Motor neuron (in vitro differentiated cells): ENCODE results near the gene TOLLIP. TPM values are rescaled to one million over a fixed set of nuclear protein-coding genes. Genes with fewer than 3 reads are reported as not detected.

ENCODE experiments used
- ATAC-seq, 8 experiments: fragments of 200-7000 bp; cut with Tn5 transposase; replicated peaks in 6 of 8; 2 replicates each; pipeline ENCODE4 v1.8.0; 2021; ENCODE audit warnings: mild to moderate bottlenecking in 8 of 8, moderate library complexity in 8 of 8
- H3K27ac ChIP-seq, 2 donors: fragments of 250-450 bp; sonication (Bioruptor Pico); 2 replicates each; pipeline ENCODE4 v1.9.0; 2021; ENCODE audit warnings: antibody characterized with exemption in 2 of 2, mild to moderate bottlenecking in 2 of 2, moderate library complexity in 1 of 2
- H3K4me1 ChIP-seq, 2 donors: fragments of 250-450 bp; sonication (Bioruptor Pico); replicated peaks in 1 of 2; 2 replicates each; pipeline ENCODE4 v1.6.1; 2021; ENCODE audit warnings: antibody characterized with exemption in 2 of 2, mild to moderate bottlenecking in 2 of 2, moderate library complexity in 1 of 2
- H3K4me3 ChIP-seq, 5 donors: fragments of 250-450 bp; sonication (Bioruptor Pico); 2 replicates each; pipeline ENCODE4 v1.9.0; 2021; ENCODE audit warnings: antibody characterized with exemption in 5 of 5, mild to moderate bottlenecking in 5 of 5, moderate library complexity in 4 of 5
- WGBS, 10 experiments: fragments of 450-650 bp; shearing (Covaris generic); methylation state at CpG; one replicate each; pipeline ENCODE4 v1.0.0; 2022; 5-methylcytosine and 5-hydroxymethylcytosine counted together
- in situ Hi-C, 9 experiments: fragments of 400-800 bp; cut with MboI; loops; one replicate each; pipeline ENCODE4 v1.15.0; 2021; ENCODE audit warnings: low sequenced_read_pairs in 9 of 9, low pct_unique_long_range_greater_than_20kb in 2 of 9; ENCODE audit not compliant: unreplicated experiment in 9 of 9
- total RNA-seq, 8 experiments: library from RNA; unstranded; fragments of 300-600 nt; gene quantifications; 2 replicates each; pipeline versions ENCODE4 v1.2.3 to v1.2.4, GENCODE V29; 2022

The TOLLIP gene
- total RNA-seq, 8 experiments from 2014 or later, result 11.5 to 27.5 (median 21.1) TPM

- in situ Hi-C loops, result loop anchor here in 1 of 9 experiments (25.0 kb wide), 1 partner anchor 207 kb away; no protein-coding TSS in a partner anchor
- Histone ChIP-seq H3K27ac (no peak overlapping the region), H3K4me3 (no peak overlapping the region), H3K4me1 (peaks cover 11 to 17% of the 10 kb centered on the region in 2 donors)
- WGBS, 10 experiments, result 80 to 100% (median 93%) methylated on average over 1 to 19 of the region's 27 CpGs; no CpG with 5 or more reads in 4 of the 10 experiments
- ATAC-seq, result no peak
These were observed 3.9 kb downstream of the TOLLIP start for GRCh38 chr11:1305501-1306056.

- 50 to 100% (median 89%) methylated on average over 1 to 11 of the region's 13 CpGs; no CpG with 5 or more reads in 4 of the 10 experiments for WGBS, 10 experiments
These were observed 4.4 kb downstream of the TOLLIP start for GRCh38 chr11:1305063-1305495.

GRCh38 chr11:1304380-1304779, 5.1 kb downstream of the TOLLIP start:
- ATAC-seq, result no peak
- Histone ChIP-seq H3K4me3 (no peak overlapping the region), H3K27ac (no peak overlapping the region), H3K4me1 (peaks cover 9 to 16% of the 10 kb centered on the region in 2 donors)
- in situ Hi-C loops, result loop anchor here in 1 of 9 experiments (25.0 kb wide), 1 partner anchor 208 kb away; no protein-coding TSS in a partner anchor
- WGBS, 10 experiments, result 33 to 100% (median 61%) methylated on average over 2 to 14 of the region's 14 CpGs; no CpG with 5 or more reads in 2 of the 10 experiments

More at GRCh38 chr11:1305063-1305495, 4.4 kb downstream of the TOLLIP start:
- no peak for ATAC-seq
- Histone ChIP-seq H3K4me3 (no peak overlapping the region), H3K27ac (no peak overlapping the region), H3K4me1 (peaks cover 9 to 18% of the 10 kb centered on the region in 2 donors)
- in situ Hi-C loops, result loop anchor here in 1 of 9 experiments (25.0 kb wide), 1 partner anchor 207 kb away; no protein-coding TSS in a partner anchor

GRCh38 chr11:1303973-1304372, 5.5 kb downstream of the TOLLIP start:
- Histone ChIP-seq H3K4me1 (peaks cover 11 to 19% of the 10 kb centered on the region in 2 donors), H3K4me3 (no peak overlapping the region), H3K27ac (no peak overlapping the region)
- no peak for ATAC-seq
- WGBS, 10 experiments, result 68 to 100% (median 89%) methylated on average over 1 to 6 of the region's 10 CpGs; no CpG with 5 or more reads in 5 of the 10 experiments
- in situ Hi-C loops, result loop anchor here in 1 of 9 experiments (25.0 kb wide), 1 partner anchor 208 kb away; no protein-coding TSS in a partner anchor

- H3K4me1 ChIP-seq, result peaks cover 8 to 18% of the 10 kb centered on the region in 2 donors
- no peak overlapping the region for H3K27ac ChIP-seq
- WGBS, 10 experiments, result 77 to 100% (median 90%) methylated on average over 2 to 10 of the region's 25 CpGs; no CpG with 5 or more reads in 3 of the 10 experiments
- H3K4me3 ChIP-seq, result no peak overlapping the region
- in situ Hi-C loops, result loop anchor here in 1 of 9 experiments (25.0 kb wide), 1 partner anchor 209 kb away; no protein-coding TSS in a partner anchor
- peak in 4 of 8 experiments; percentile 23 to 39 (median 27) for ATAC-seq
These were observed 6.2 kb downstream of the TOLLIP start for GRCh38 chr11:1303126-1303821.

GRCh38 chr11:1302461-1303125, 6.8 kb downstream of the TOLLIP start:
- H3K4me1 ChIP-seq, result peaks cover 5 to 16% of the 10 kb centered on the region in 2 donors
- 32 to 87% (median 63%) methylated on average over 2 to 17 of the region's 17 CpGs; no CpG with 5 or more reads in 3 of the 10 experiments for WGBS, 10 experiments
- ATAC-seq, result peak in 4 of 8 experiments; percentile 21 to 69 (median 56)
- no peak overlapping the region for H3K4me3 ChIP-seq
- no peak overlapping the region for H3K27ac ChIP-seq
- in situ Hi-C loops, result loop anchor here in 1 of 9 experiments (25.0 kb wide), 1 partner anchor 210 kb away; no protein-coding TSS in a partner anchor

GRCh38 chr11:1302041-1302460, 7.4 kb downstream of the TOLLIP start:
- H3K27ac ChIP-seq, result no peak overlapping the region
- no peak overlapping the region for H3K4me3 ChIP-seq
- WGBS, 10 experiments, result 32 to 96% (median 88%) methylated on average over 2 to 11 of the region's 13 CpGs; no CpG with 5 or more reads in 6 of the 10 experiments
- no peak for ATAC-seq
- in situ Hi-C loops, result loop anchor here in 1 of 9 experiments (25.0 kb wide), 1 partner anchor 210 kb away; no protein-coding TSS in a partner anchor
- peaks cover 5 to 16% of the 10 kb centered on the region in 2 donors for H3K4me1 ChIP-seq

GRCh38 chr11:1301220-1302000, 8.0 kb downstream of the TOLLIP start:
- Histone ChIP-seq H3K27ac (no peak overlapping the region), H3K4me1 (peaks cover 5 to 16% of the 10 kb centered on the region in 2 donors), H3K4me3 (no peak overlapping the region)
- in situ Hi-C loops, result loop anchor here in 1 of 9 experiments (25.0 kb wide), 1 partner anchor 211 kb away; no protein-coding TSS in a partner anchor
- ATAC-seq, result no peak
- WGBS, 10 experiments, result 77 to 92% (median 84%) methylated on average over 2 to 13 of the region's 22 CpGs; no CpG with 5 or more reads in 2 of the 10 experiments

GRCh38 chr11:1300569-1301187, 8.8 kb downstream of the TOLLIP start:
- Histone ChIP-seq H3K4me1 (peaks cover 5 to 16% of the 10 kb centered on the region in 2 donors), H3K27ac (no peak overlapping the region), H3K4me3 (no peak overlapping the region)
- in situ Hi-C loops, result loop anchor here in 1 of 9 experiments (25.0 kb wide), 1 partner anchor 212 kb away; no protein-coding TSS in a partner anchor
- no peak for ATAC-seq
- 33 to 92% (median 84%) methylated on average over 3 to 16 of the region's 28 CpGs; no CpG with 5 or more reads in 1 of the 10 experiments for WGBS, 10 experiments

GRCh38 chr11:1300121-1300520, 9.3 kb downstream of the TOLLIP start:
- in situ Hi-C loops, result loop anchor here in 1 of 9 experiments (25.0 kb wide), 1 partner anchor 212 kb away; no protein-coding TSS in a partner anchor

GRCh38 chr11:1299621-1300020, 9.8 kb downstream of the TOLLIP start:
- in situ Hi-C loops, result loop anchor here in 2 of 9 experiments (25.0 kb wide), 1 partner anchor 213 kb away; no protein-coding TSS in a partner anchor
- ATAC-seq, result no peak
- Histone ChIP-seq H3K27ac (no peak overlapping the region), H3K4me3 (no peak overlapping the region), H3K4me1 (peaks cover 5 to 16% of the 10 kb centered on the region in 2 donors)
- WGBS, 10 experiments, result 77 to 100% (median 96%) methylated on average over 1 to 21 of the region's 23 CpGs; no CpG with 5 or more reads in 1 of the 10 experiments

More at GRCh38 chr11:1300121-1300520, 9.3 kb downstream of the TOLLIP start:
- Histone ChIP-seq H3K4me1 (peaks cover 5 to 16% of the 10 kb centered on the region in 2 donors), H3K27ac (no peak overlapping the region), H3K4me3 (no peak overlapping the region)
- WGBS, 10 experiments, result 61 to 100% (median 87%) methylated on average over 1 to 7 of the region's 7 CpGs; no CpG with 5 or more reads in 1 of the 10 experiments
- no peak for ATAC-seq
